ENCODE data around the gene CIDEA. TPM values are rescaled to one million over a fixed set of nuclear protein-coding genes. Genes with fewer than 3 reads are reported as not detected.

The CIDEA gene
- total and polyA plus RNA-seq, 2 donors (not counting 1 experiment from before 2014, with no cell fraction given): not detected

DNA sequence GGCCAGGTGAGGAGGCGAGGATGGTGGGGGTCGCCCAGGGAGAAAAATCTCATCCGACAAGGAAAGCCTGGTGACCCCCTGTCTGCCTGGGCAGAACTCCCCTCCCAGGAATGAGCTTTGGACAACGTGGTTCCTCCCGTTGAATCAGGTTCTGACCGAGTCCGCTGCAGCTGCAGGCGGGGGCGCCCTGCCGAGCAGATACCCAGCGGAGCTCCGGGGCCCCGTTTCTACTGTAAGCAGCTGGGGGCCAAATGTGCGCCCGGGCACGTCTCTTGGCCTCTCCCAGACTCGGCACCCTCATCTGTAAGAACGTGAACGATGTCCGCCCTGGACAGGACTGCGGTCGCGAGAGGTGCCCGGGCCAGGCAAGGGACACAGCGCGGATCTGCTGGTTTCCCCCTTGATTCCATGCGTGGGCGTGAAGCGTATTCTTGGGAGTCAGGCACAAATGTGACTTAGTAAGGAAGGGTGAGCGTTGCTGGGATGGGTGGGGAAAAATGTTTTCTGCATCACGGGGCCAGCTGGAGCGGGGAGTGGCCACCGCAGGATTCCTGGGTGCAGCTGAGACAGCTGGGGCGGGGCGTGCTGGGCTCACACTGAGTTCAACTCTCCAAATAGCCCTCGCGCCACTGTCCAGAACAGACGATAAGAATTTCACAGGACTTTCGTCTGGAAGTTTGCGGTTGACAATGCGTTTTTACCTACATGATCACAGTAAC, 33.7 kb downstream of the CIDEA start:
- CTCF ChIA-PET: interaction anchor here (1.9 kb wide), 1 partner anchor 16 kb away, joined by 5 read pairs; no protein-coding TSS in a partner anchor
- peak overlapping the region; percentile 76 for H3K4me3 Mint-ChIP-seq
- Histone ChIP-seq H3K4me1 (ENCODE audit: control insufficient read depth in 2 of 2, insufficient read depth in 2 of 2, low read length in 2 of 2) (peaks cover 14% of the 10 kb centered on the region in 2 donors), H3K36me3 (replicated peaks in 1 of 2; ENCODE audit: control extremely low read depth in 1 of 2, control insufficient read depth in 1 of 2, extremely low read depth in 1 of 2, insufficient read depth in 2 of 2, low read length in 1 of 2) (no peaks in the 10 kb centered on the region), H3K27me3 (replicated peaks in 1 of 4; ENCODE audit: control extremely low read depth in 1 of 4, control insufficient read depth in 3 of 4, insufficient read depth in 4 of 4, low read length in 3 of 4) (peaks cover 0 to 43% (median 15%) of the 10 kb centered on the region in 4 experiments), H4K20me1 (ENCODE audit: control insufficient read depth, insufficient read depth, low read length, poor library complexity, severe bottlenecking) (no peaks in the 10 kb centered on the region), H3K4me3 (ENCODE audit: control extremely low read depth in 1 of 5, extremely low read depth in 1 of 5, insufficient read depth in 1 of 5, low read depth in 2 of 5, low read length in 4 of 5) (peak overlapping the region in 2 of 5 experiments; percentile 17 to 27), H3K4me2 (replicated peaks; ENCODE audit: low read depth, low read length, poor library complexity, severe bottlenecking) (peak overlapping the region; percentile 66), H3K79me2 (ENCODE audit: control insufficient read depth, insufficient read depth, low read length) (no peaks in the 10 kb centered on the region), H3K27ac (ENCODE audit: low read length in 2 of 2) (no peak overlapping the region), H3K9ac (ENCODE audit: low read length) (peak overlapping the region; percentile 29), H2AFZ (ENCODE audit: insufficient read depth, low read depth, low read length, poor library complexity, severe bottlenecking) (peak overlapping the region; percentile 50), H3K9me3 (ENCODE audit: control extremely low read depth in 1 of 3, control insufficient read depth in 2 of 3, insufficient read depth in 1 of 3, low read length in 2 of 3) (peaks cover 0 to 5% (median 0%) of the 10 kb centered on the region in 3 donors)
- DNase-seq (no peak), ATAC-seq (ENCODE audit: low read depth) (no peak)
- H3K27me3 Mint-ChIP-seq: peaks cover 43% of the 10 kb centered on the region
- intact Hi-C loops (cut with micrococcal nuclease): no loop called here
- H3K27ac Mint-ChIP-seq: no peak overlapping the region
- 6% methylated on average over 38 of the region's 41 CpGs for WGBS (ENCODE audit: insufficient coverage)
- no peak for TF ChIP-seq EZH2 (IDR thresholded peaks at IDR 0.05; ENCODE audit: borderline replicate concordance, insufficient read depth, low read depth, low read length, poor library complexity, severe bottlenecking)
- TF ChIP-seq, protein P1, sequence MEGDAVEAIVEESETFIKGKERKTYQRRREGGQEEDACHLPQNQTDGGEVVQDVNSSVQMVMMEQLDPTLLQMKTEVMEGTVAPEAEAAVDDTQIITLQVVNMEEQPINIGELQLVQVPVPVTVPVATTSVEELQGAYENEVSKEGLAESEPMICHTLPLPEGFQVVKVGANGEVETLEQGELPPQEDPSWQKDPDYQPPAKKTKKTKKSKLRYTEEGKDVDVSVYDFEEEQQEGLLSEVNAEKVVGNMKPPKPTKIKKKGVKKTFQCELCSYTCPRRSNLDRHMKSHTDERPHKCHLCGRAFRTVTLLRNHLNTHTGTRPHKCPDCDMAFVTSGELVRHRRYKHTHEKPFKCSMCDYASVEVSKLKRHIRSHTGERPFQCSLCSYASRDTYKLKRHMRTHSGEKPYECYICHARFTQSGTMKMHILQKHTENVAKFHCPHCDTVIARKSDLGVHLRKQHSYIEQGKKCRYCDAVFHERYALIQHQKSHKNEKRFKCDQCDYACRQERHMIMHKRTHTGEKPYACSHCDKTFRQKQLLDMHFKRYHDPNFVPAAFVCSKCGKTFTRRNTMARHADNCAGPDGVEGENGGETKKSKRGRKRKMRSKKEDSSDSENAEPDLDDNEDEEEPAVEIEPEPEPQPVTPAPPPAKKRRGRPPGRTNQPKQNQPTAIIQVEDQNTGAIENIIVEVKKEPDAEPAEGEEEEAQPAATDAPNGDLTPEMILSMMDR (IDR thresholded peaks at IDR 0.05): no peak
- no peaks in the 10 kb centered on the region for H3K9me3 Mint-ChIP-seq (ENCODE audit: insufficient read depth)
- POLR2A ChIA-PET: no interaction called here
- peaks cover 8% of the 10 kb centered on the region for H3K4me1 Mint-ChIP-seq

- Histone ChIP-seq H3K9ac (ENCODE audit: low read length) (no peak overlapping the region), H3K4me3 (ENCODE audit: control extremely low read depth in 1 of 5, extremely low read depth in 1 of 5, insufficient read depth in 1 of 5, low read depth in 2 of 5, low read length in 4 of 5) (peak overlapping the region in 1 of 5 experiments; percentile 27), H2AFZ (ENCODE audit: insufficient read depth, low read depth, low read length, poor library complexity, severe bottlenecking) (peak overlapping the region; percentile 50), H3K27me3 (replicated peaks in 1 of 4; ENCODE audit: control extremely low read depth in 1 of 4, control insufficient read depth in 3 of 4, insufficient read depth in 4 of 4, low read length in 3 of 4) (peaks cover 0 to 43% (median 15%) of the 10 kb centered on the region in 4 experiments), H3K4me2 (replicated peaks; ENCODE audit: low read depth, low read length, poor library complexity, severe bottlenecking) (peak overlapping the region; percentile 66), H3K4me1 (ENCODE audit: control insufficient read depth in 2 of 2, insufficient read depth in 2 of 2, low read length in 2 of 2) (peaks cover 14% of the 10 kb centered on the region in 2 donors), H3K79me2 (ENCODE audit: control insufficient read depth, insufficient read depth, low read length) (no peaks in the 10 kb centered on the region), H3K36me3 (replicated peaks in 1 of 2; ENCODE audit: control extremely low read depth in 1 of 2, control insufficient read depth in 1 of 2, extremely low read depth in 1 of 2, insufficient read depth in 2 of 2, low read length in 1 of 2) (no peaks in the 10 kb centered on the region), H3K9me3 (ENCODE audit: control extremely low read depth in 1 of 3, control insufficient read depth in 2 of 3, insufficient read depth in 1 of 3, low read length in 2 of 3) (peaks cover 0 to 5% (median 0%) of the 10 kb centered on the region in 3 donors), H4K20me1 (ENCODE audit: control insufficient read depth, insufficient read depth, low read length, poor library complexity, severe bottlenecking) (no peaks in the 10 kb centered on the region), H3K27ac (ENCODE audit: low read length in 2 of 2) (no peak overlapping the region)
- Mint-ChIP-seq H3K27ac (no peak overlapping the region), H3K4me1 (peaks cover 8% of the 10 kb centered on the region), H3K4me3 (peak overlapping the region; percentile 76), H3K9me3 (ENCODE audit: insufficient read depth) (no peaks in the 10 kb centered on the region), H3K27me3 (peaks cover 44% of the 10 kb centered on the region)
- WGBS (ENCODE audit: insufficient coverage): 16% methylated on average over 9 of the region's 10 CpGs
- TF ChIP-seq, protein P1 (IDR thresholded peaks at IDR 0.05): no peak
- TF ChIP-seq EZH2 (IDR thresholded peaks at IDR 0.05; ENCODE audit: borderline replicate concordance, insufficient read depth, low read depth, low read length, poor library complexity, severe bottlenecking): no peak
- ChIA-PET CTCF (interaction anchor here (1.9 kb wide), 1 partner anchor 16 kb away, joined by 5 read pairs; no protein-coding TSS in a partner anchor), POLR2A (no interaction called here)
- ATAC-seq (ENCODE audit: low read depth): no peak
- no peak for DNase-seq
- intact Hi-C loops (cut with micrococcal nuclease): no loop called here
Observed at GRCh38 chr18:12288403-12288755, 34.2 kb downstream of the CIDEA start.

Data from B cell (primary cell).